ENCODE measurements around the gene PROCA1. TPM values are rescaled to one million over a fixed set of nuclear protein-coding genes. Genes with fewer than 3 reads are reported as not detected.

The PROCA1 gene
- total RNA-seq, 2 donors from 2014 or later: 1.9 to 9.4 TPM

DNA sequence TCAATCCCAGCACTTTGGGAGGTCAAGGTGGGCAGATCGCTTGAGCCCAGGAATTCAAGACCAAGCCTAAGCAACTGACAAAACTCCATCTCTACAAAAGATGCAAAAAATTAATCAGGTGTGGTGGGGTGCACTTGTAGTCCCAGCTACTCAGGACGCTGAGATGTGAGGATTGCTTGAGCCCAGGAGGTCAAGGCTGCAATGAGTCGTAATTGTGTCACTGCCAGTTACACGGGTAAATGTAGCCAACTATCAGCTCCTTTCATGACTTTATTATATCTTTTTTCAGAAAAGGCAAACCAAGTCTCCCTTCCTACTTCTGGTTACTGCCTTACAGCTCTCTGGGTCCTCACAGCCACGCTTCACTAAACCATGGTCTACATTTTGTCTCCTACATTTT is 53.9 kb downstream of the PROCA1 start:
- H3K4me3 ChIP-seq: no peak overlapping the region
- H3K27ac ChIP-seq: no peak overlapping the region
- H3K27me3 ChIP-seq (replicated peaks; ENCODE audit: insufficient read depth): no peaks in the 10 kb centered on the region
- WGBS: 83% methylated on average over 5 of the region's 5 CpGs
- H3K36me3 ChIP-seq: peaks cover 0 to 6% of the 10 kb centered on the region in 2 donors
- DNase-seq (ENCODE audit: low spot score): no peak
- H3K4me1 ChIP-seq (replicated peaks): no peaks in the 10 kb centered on the region
- H3K9me3 ChIP-seq: no peaks in the 10 kb centered on the region
- intact Hi-C loops (cut with DNase I): no loop called here
- TF ChIP-seq, protein P1, sequence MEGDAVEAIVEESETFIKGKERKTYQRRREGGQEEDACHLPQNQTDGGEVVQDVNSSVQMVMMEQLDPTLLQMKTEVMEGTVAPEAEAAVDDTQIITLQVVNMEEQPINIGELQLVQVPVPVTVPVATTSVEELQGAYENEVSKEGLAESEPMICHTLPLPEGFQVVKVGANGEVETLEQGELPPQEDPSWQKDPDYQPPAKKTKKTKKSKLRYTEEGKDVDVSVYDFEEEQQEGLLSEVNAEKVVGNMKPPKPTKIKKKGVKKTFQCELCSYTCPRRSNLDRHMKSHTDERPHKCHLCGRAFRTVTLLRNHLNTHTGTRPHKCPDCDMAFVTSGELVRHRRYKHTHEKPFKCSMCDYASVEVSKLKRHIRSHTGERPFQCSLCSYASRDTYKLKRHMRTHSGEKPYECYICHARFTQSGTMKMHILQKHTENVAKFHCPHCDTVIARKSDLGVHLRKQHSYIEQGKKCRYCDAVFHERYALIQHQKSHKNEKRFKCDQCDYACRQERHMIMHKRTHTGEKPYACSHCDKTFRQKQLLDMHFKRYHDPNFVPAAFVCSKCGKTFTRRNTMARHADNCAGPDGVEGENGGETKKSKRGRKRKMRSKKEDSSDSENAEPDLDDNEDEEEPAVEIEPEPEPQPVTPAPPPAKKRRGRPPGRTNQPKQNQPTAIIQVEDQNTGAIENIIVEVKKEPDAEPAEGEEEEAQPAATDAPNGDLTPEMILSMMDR (IDR thresholded peaks at IDR 0.05): no peak
- TF ChIP-seq POLR2A (IDR thresholded peaks at IDR 0.05) (no peak), POLR2AphosphoS5 (IDR thresholded peaks at IDR 0.05) (no peak)

GRCh38 chr17:28655160-28655559 is 56.5 kb downstream of the PROCA1 start:
- no peak overlapping the region for H3K4me3 ChIP-seq
- WGBS: 92% methylated on average over 5 of the region's 5 CpGs

More at GRCh38 chr17:28655160-28655559, 56.5 kb downstream of the PROCA1 start:
- TF ChIP-seq, protein P1 (IDR thresholded peaks at IDR 0.05): no peak
- TF ChIP-seq POLR2A (IDR thresholded peaks at IDR 0.05) (no peak), POLR2AphosphoS5 (IDR thresholded peaks at IDR 0.05) (no peak)
- Histone ChIP-seq H3K27me3 (replicated peaks; ENCODE audit: insufficient read depth) (no peaks in the 10 kb centered on the region), H3K4me1 (replicated peaks) (no peaks in the 10 kb centered on the region), H3K27ac (no peak overlapping the region), H3K9me3 (no peaks in the 10 kb centered on the region), H3K36me3 (peaks cover 0 to 6% of the 10 kb centered on the region in 2 donors)
- intact Hi-C loops (cut with DNase I): no loop called here
- no peak for DNase-seq (ENCODE audit: low spot score)

Small RNA genes lying within 50 kb of the gene (small RNA-seq; reads per million reads assigned to genes)
- gene SNORD42A (0 reads per million in 2 donors), gene SNORD42B (0 reads per million in 2 donors), gene SNORD4A (0 reads per million in 2 donors), gene SNORD4B (0 reads per million in 2 donors)

Other genes starting within 250 kb of the PROCA1 start
- gene SLC13A2, start 238.2 kb downstream of the PROCA1 start, total RNA-seq: under 1 TPM; 0.09 to 0.68 TPM
- 1 to 10 TPM in 1 of 2 donors, under 1 TPM in 1; 0.64 to 1.2 TPM for gene FOXN1, start 205.5 kb downstream of the PROCA1 start, total RNA-seq
- 100 to 1,000 TPM in 1 of 2 donors, 10 to 100 TPM in 1; 51.1 to 154 TPM for gene UNC119, start 159.3 kb downstream of the PROCA1 start, total RNA-seq
- 100 to 1,000 TPM in 1 of 2 donors, 10 to 100 TPM in 1; 68.7 to 131 TPM for gene PIGS, start 140.4 kb downstream of the PROCA1 start, total RNA-seq
- 10 to 100 TPM; 49.5 to 55.0 TPM for gene ALDOC, start 135.0 kb downstream of the PROCA1 start, total RNA-seq
- 10 to 100 TPM in 1 of 2 donors, 1 to 10 TPM in 1; 4.6 to 17.3 TPM for gene SPAG5, start 112.9 kb downstream of the PROCA1 start, total RNA-seq
- 10 to 100 TPM in 1 of 2 donors, 1 to 10 TPM in 1; 5.0 to 32.1 TPM for gene RSKR, start 97.7 kb downstream of the PROCA1 start, total RNA-seq
- 10 to 100 TPM; 42.2 to 94.2 TPM for gene BLTP2, start 66.7 kb downstream of the PROCA1 start, total RNA-seq
- 10 to 100 TPM; 53.3 to 80.1 TPM for gene SDF2, start 50.0 kb downstream of the PROCA1 start, total RNA-seq
- gene SUPT6H, start 49.7 kb downstream of the PROCA1 start, total RNA-seq: 100 to 1,000 TPM in 1 of 2 donors, 10 to 100 TPM in 1; 52.7 to 138 TPM
- 100 to 1,000 TPM; 165 to 181 TPM for gene RAB34, start 6.0 kb upstream of the PROCA1 start, total RNA-seq
- 100 to 1,000 TPM; 417 to 657 TPM for gene RPL23A, start 8.1 kb upstream of the PROCA1 start, total RNA-seq
- 10 to 100 TPM in 1 of 2 donors, 1 to 10 TPM in 1; 5.3 to 19.6 TPM for gene TLCD1, start 14.3 kb upstream of the PROCA1 start, total RNA-seq
- 10 to 100 TPM in 1 of 2 donors, 1 to 10 TPM in 1; 5.1 to 13.2 TPM for gene NEK8, start 16.9 kb upstream of the PROCA1 start, total RNA-seq
- 10 to 100 TPM; 43.1 to 59.8 TPM for gene TRAF4, start 32.1 kb upstream of the PROCA1 start, total RNA-seq
- 10 to 100 TPM; 14.9 to 48.9 TPM for gene FAM222B, start 130.9 kb upstream of the PROCA1 start, total RNA-seq
- gene ERAL1, start 143.1 kb upstream of the PROCA1 start, total RNA-seq: 10 to 100 TPM; 49.9 to 70.8 TPM
- gene FLOT2, start 185.8 kb upstream of the PROCA1 start, total RNA-seq: 100 to 1,000 TPM in 1 of 2 donors, 10 to 100 TPM in 1; 82.9 to 121 TPM
- 10 to 100 TPM; 36.8 to 61.3 TPM for gene DHRS13, start 191.2 kb upstream of the PROCA1 start, total RNA-seq
- 100 to 1,000 TPM in 1 of 2 donors, 10 to 100 TPM in 1; 74.9 to 112 TPM for gene PHF12, start 239.6 kb upstream of the PROCA1 start, total RNA-seq

Measured in prostate gland (tissue), 2 donors.